HepG2 (cell line): ENCODE data around the gene KHK. TPM values are rescaled to one million over a fixed set of nuclear protein-coding genes. Genes with fewer than 3 reads are reported as not detected.
A peak's percentile ranks its signal among the peaks of the same experiment; 100 is the strongest.

Experiments used
- AFF4 ChIP-seq: sonication (generic); formaldehyde crosslinking; IDR thresholded peaks from 2 replicates; pipeline ENCODE4 v1.4.0; 2020; ENCODE audit warnings: missing genetic modification reagents
- HDAC6 ChIP-seq: fragments of 200-600 bp; sonication (generic); IDR thresholded peaks from 2 replicates; pipeline ENCODE4 v1.7.0; 2017; ENCODE audit warnings: mild to moderate bottlenecking, antibody characterized with exemption, low read length, low read depth
- HINFP ChIP-seq: sonication (generic); formaldehyde crosslinking; IDR thresholded peaks from 2 replicates; pipeline ENCODE4 v1.4.0; 2020; ENCODE audit warnings: low read depth, mild to moderate bottlenecking, missing genetic modification reagents
- HNF1A ChIP-seq, 2 experiments: sonication (generic) in 1 of 2; formaldehyde crosslinking in 1 of 2; IDR thresholded peaks; 2 replicates each; pipeline versions ENCODE4 v1.4.0 to v1.6.1; 2016 to 2020; ENCODE audit warnings: borderline replicate concordance in 1 of 2, low read depth in 1 of 2, mild to moderate bottlenecking in 1 of 2, missing genetic modification reagents in 1 of 2
- MXD3 ChIP-seq: IDR thresholded peaks from 2 replicates; pipeline ENCODE4 v1.6.1; 2016; ENCODE audit warnings: mild to moderate bottlenecking, missing biosample characterization, missing genetic modification reagents
- POLR2A ChIP-seq, 2 experiments: IDR thresholded peaks; 2 replicates each; pipeline ENCODE4 v1.6.1; 2011; ENCODE audit warnings: low read depth in 2 of 2, low read length in 2 of 2, mild to moderate bottlenecking in 1 of 2, moderate library complexity in 1 of 2; ENCODE audit not compliant: insufficient read depth in 1 of 2
- WIZ ChIP-seq: sonication (generic); formaldehyde crosslinking; IDR thresholded peaks from 2 replicates; pipeline ENCODE4 v1.5.1; 2020; ENCODE audit warnings: mild to moderate bottlenecking, missing genetic modification reagents
- ZBTB33 ChIP-seq: sonication (generic); formaldehyde crosslinking; IDR thresholded peaks from 2 replicates; pipeline ENCODE4 v1.4.0; 2020; ENCODE audit warnings: missing genetic modification reagents
- ZBTB8A ChIP-seq: sonication (generic); formaldehyde crosslinking; IDR thresholded peaks from 2 replicates; pipeline ENCODE4 v1.4.0; 2020; ENCODE audit warnings: mild to moderate bottlenecking, low read depth, missing genetic modification reagents, borderline replicate concordance
- ZNF557 ChIP-seq: sonication (generic); formaldehyde crosslinking; IDR thresholded peaks from 2 replicates; pipeline ENCODE4 v1.4.0; 2020; ENCODE audit warnings: missing genetic modification reagents
- ZNF563 ChIP-seq: sonication (generic); formaldehyde crosslinking; IDR thresholded peaks from 2 replicates; pipeline ENCODE4 v1.8.0; 2022; ENCODE audit warnings: mild to moderate bottlenecking, moderate library complexity, missing genetic modification reagents
- ZNF580 ChIP-seq: IDR thresholded peaks from 2 replicates; pipeline ENCODE4 v1.6.1; 2016; ENCODE audit warnings: low read depth, borderline replicate concordance
- polyA plus RNA-seq, 8 experiments: library from polyadenylated mRNA; depleted of rRNA in 3 of 8; stranded (reverse) in 7 of 8; unstranded in 1 of 8; fragments of >200 nt; fragmentation: Illumina TruSeq in 4 of 8; extraction: Trizol in 4 of 8; gene quantifications; 2 replicates each; pipeline versions ENCODE4 v1.2.1 to v1.2.3, GENCODE V29; 2011 to 2016; ENCODE audit warnings: low read depth in 4 of 8, missing spikeins in 1 of 8, mixed read lengths in 1 of 8; ENCODE audit not compliant: insufficient read depth in 1 of 8
- total RNA-seq, 5 experiments: library from RNA; depleted of rRNA; stranded (reverse); fragments of >200 nt; fragmentation: Illumina TruSeq; extraction: Trizol; gene quantifications; 2 replicates each; pipeline ENCODE4 v1.2.3, GENCODE V29; 2016; ENCODE audit warnings: low read depth in 1 of 5

The KHK gene
- total and polyA plus RNA-seq, 2 of the 13 experiments (the other 11 are each of a cell fraction or from before 2014, with no cell fraction given): 40.9 to 99.2 TPM

GRCh38 chr2:27050996-27051901 is 35.3 kb upstream of the KHK start, which contains the start of gene AGBL5 (continued):
- peak; percentile 34; the same call in 1 of the 2 replicates for TF ChIP-seq HNF1A (IDR thresholded peaks at IDR 0.05; ENCODE audit: low read depth)
- TF ChIP-seq HNF1A (CRISPR knock-in tag; IDR thresholded peaks at IDR 0.05; ENCODE audit: borderline replicate concordance): peak; percentile 72; the same call in 1 of the 2 replicates
- TF ChIP-seq POLR2A (IDR thresholded peaks at IDR 0.05; ENCODE audit: insufficient read depth in 1 of 2, low read depth in 2 of 2, low read length in 2 of 2): peak; percentile 58 to 71; a peak in 3 of 4 replicates
- TF ChIP-seq HINFP (CRISPR knock-in tag): 0 out of 2 replicates have a peak, but pooled peaks have one; percentile 82
- peak; percentile 99 for TF ChIP-seq ZNF557 (CRISPR knock-in tag)
- peak; percentile 70; the same call in 1 of the 2 replicates for TF ChIP-seq AFF4 (CRISPR knock-in tag)
- peak; percentile 55; the same call in 1 of the 2 replicates for TF ChIP-seq ZNF580
- TF ChIP-seq ZBTB8A (CRISPR knock-in tag): peak; percentile 85
- peak; percentile 81; the same call in 1 of the 2 replicates for TF ChIP-seq ZNF563 (CRISPR knock-in tag)
- TF ChIP-seq WIZ (CRISPR knock-in tag): no peak
- TF ChIP-seq ZBTB33: peak; percentile 73
- no peak for TF ChIP-seq HDAC6
- peak; percentile 98 for TF ChIP-seq MXD3 (CRISPR knock-in tag)
